HL-60 (cell line): ENCODE measurements around the gene KCNQ5.

Experiments used
- GABPA ChIP-seq: IDR thresholded peaks from 2 replicates; pipeline ENCODE4 v1.6.1; 2012; ENCODE audit warnings: low read depth
- POLR2AphosphoS5 ChIP-seq: IDR thresholded peaks from 2 replicates; pipeline ENCODE4 v1.6.1; 2012; ENCODE audit warnings: low read depth
- SPI1 ChIP-seq: IDR thresholded peaks from 2 replicates; pipeline ENCODE4 v1.6.1; 2012; ENCODE audit warnings: low read depth, mild to moderate bottlenecking, borderline replicate concordance
- TF ChIP-seq, protein P1 (sequence below): IDR thresholded peaks from one replicate; pipeline ENCODE4 v1.5.1; 2011; ENCODE audit warnings: low read length, control low read depth, inconsistent platforms; ENCODE audit not compliant: insufficient read depth
- TF ChIP-seq, protein P2 (sequence below): IDR thresholded peaks from 2 replicates; pipeline ENCODE4 v1.6.1; 2012; ENCODE audit warnings: low read depth; ENCODE audit not compliant: insufficient replicate concordance

DNA sequence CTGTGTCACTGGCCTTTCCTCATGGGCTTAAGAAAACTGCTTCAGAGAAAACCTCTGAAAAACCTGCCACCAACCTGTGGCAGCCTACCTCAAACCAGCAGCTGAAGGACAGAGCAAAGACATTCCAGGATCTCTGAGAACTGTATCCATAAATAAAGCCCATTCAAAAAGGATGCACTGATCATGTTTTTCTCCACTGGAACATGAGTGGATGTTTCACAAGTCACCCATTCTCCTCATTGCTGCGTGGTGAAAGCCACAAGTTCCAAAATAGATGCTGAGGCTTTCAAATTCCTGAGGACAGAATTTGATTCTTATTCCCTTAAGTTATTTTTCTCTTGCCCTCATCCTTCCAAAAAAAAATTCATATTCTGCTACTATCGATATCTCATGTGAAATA, 322.8 kb downstream of the KCNQ5 start:
- TF ChIP-seq, protein P1, sequence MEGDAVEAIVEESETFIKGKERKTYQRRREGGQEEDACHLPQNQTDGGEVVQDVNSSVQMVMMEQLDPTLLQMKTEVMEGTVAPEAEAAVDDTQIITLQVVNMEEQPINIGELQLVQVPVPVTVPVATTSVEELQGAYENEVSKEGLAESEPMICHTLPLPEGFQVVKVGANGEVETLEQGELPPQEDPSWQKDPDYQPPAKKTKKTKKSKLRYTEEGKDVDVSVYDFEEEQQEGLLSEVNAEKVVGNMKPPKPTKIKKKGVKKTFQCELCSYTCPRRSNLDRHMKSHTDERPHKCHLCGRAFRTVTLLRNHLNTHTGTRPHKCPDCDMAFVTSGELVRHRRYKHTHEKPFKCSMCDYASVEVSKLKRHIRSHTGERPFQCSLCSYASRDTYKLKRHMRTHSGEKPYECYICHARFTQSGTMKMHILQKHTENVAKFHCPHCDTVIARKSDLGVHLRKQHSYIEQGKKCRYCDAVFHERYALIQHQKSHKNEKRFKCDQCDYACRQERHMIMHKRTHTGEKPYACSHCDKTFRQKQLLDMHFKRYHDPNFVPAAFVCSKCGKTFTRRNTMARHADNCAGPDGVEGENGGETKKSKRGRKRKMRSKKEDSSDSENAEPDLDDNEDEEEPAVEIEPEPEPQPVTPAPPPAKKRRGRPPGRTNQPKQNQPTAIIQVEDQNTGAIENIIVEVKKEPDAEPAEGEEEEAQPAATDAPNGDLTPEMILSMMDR, result no peak
- TF ChIP-seq POLR2AphosphoS5 (no peak), GABPA (no peak), SPI1 (no peak)
- TF ChIP-seq, protein P2, sequence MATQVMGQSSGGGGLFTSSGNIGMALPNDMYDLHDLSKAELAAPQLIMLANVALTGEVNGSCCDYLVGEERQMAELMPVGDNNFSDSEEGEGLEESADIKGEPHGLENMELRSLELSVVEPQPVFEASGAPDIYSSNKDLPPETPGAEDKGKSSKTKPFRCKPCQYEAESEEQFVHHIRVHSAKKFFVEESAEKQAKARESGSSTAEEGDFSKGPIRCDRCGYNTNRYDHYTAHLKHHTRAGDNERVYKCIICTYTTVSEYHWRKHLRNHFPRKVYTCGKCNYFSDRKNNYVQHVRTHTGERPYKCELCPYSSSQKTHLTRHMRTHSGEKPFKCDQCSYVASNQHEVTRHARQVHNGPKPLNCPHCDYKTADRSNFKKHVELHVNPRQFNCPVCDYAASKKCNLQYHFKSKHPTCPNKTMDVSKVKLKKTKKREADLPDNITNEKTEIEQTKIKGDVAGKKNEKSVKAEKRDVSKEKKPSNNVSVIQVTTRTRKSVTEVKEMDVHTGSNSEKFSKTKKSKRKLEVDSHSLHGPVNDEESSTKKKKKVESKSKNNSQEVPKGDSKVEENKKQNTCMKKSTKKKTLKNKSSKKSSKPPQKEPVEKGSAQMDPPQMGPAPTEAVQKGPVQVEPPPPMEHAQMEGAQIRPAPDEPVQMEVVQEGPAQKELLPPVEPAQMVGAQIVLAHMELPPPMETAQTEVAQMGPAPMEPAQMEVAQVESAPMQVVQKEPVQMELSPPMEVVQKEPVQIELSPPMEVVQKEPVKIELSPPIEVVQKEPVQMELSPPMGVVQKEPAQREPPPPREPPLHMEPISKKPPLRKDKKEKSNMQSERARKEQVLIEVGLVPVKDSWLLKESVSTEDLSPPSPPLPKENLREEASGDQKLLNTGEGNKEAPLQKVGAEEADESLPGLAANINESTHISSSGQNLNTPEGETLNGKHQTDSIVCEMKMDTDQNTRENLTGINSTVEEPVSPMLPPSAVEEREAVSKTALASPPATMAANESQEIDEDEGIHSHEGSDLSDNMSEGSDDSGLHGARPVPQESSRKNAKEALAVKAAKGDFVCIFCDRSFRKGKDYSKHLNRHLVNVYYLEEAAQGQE, result no peak
